ENCODE measurements around the gene RASSF4.

The RASSF4 gene

DNA sequence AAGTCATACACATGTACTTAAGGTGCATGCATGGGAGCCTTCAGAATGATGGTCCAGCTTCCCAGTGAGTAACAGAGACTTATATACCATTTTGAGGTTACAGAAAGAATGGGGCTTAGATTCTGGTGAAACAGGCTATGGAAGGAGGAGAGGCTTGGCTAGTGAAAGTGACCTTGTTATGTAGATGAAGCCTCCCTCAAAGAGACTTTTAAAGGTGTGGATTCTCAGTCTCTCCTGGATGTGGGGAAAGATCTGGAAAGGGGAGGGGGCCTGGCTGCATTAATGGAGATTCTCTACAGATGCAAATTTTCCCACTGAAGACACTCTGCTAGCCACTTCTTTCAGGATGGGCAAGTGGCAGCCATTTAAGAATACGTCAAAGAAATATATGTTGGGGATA lies 5.5 kb downstream of the RASSF4 start:
- DNase-seq: no peak

DNA sequence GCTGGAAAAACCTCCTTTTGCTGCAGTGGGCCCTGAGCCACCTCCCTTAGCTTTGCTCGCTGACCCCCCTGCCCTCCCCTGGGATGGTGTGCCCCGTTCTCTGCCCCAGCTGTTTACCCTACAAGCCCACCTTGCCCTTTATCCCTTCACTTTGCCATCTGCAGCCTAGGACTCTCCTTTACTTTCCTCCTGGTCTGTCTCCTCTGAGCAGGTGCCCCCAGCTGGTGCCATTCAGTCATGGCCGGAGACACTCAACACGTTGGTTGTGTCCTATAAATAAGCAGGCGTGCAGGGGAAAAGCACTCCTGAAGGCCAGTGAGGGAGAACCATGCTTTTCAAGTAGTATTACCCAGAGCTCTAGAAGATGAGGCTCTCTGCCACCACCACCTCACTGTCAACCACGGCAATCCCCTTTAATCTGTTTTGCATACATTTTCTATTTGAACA lies 6.1 kb downstream of the RASSF4 start:
- DNase-seq: no peak

DNA sequence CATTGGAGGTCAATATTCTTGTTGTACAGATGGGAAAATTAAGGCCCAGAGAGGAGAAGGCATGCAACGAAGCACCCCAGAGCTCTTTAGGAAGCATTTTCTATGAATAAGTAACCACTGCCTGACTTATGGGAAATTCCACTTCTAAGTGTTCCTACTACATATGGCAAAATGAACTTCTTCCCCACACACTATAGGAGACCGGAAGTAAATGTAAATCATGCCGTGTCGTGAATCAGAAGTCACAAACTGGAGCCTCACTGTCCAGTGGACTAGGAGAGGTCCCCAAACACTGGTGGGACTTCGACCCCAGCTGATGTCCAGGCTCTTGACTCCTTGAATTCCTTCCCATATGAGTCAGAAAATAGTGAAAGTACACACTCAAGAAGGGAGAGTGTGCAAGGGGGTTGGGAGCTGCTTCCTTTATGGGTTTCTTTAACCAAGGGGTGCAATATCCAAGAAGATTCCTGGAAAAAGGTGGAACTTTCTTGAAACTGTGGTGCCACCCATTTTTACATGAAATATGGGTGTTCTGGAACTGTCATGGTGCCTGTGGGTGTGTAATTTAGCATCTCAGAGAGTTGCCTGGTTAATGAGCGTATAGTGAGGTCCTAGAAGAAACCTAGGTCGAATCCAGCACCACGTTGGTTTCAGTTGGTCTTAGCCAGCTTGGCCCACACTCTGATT lies 6.7 kb downstream of the RASSF4 start:
- DNase-seq: no peak

DNA sequence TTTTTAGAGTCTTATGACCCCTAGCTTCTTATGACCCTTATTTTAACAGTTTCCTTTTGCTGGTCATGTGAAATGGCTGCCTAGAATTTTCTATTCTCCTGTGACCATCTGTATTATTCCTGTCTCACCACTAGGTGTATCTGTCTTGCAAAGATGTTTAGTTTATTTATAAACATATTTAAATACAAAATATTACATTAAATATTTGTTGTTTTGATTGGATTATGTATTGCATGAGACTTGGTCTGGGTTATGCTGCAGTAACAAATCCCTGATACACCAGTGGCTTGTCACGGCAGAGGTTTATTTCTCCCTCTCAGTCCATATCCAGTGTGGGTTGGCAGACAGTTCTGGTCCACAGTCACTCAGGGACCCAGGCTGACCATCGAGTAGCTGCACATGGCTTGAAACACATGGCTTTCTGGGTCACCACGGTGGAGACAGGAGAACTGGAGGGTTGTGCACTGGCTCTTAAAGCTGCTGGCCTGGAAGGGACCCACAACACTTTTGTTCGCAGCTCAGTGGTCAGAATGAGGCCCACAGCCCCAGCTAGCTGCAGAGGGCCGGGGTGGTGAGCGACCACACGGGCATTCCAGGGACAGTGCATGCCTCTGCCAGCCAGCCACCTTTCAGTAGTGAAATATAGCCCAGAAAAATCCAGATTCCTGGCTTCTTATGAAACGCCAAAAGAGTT lies 7.4 kb downstream of the RASSF4 start:
- DNase-seq: no peak

DNA sequence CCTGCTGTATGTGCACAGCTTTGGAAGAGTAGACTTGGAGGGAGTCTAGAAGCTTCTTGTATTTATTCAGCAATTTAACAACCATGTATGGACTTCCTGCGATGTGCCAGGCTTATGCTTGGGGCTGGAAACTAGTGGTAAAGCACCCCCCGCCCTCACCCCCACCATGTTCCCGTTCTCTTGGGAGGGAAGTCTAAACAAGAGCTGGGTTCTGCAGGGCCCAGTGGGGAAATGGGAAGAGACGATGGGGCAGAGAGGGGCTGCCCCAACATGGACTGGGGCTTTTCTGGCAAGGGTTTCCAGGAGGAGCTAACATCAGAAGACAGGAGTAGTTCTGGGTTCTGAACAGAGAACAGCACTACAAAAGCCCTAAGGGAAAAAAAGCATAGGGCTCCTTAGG lies 8.0 kb downstream of the RASSF4 start:
- no peak for DNase-seq

DNA sequence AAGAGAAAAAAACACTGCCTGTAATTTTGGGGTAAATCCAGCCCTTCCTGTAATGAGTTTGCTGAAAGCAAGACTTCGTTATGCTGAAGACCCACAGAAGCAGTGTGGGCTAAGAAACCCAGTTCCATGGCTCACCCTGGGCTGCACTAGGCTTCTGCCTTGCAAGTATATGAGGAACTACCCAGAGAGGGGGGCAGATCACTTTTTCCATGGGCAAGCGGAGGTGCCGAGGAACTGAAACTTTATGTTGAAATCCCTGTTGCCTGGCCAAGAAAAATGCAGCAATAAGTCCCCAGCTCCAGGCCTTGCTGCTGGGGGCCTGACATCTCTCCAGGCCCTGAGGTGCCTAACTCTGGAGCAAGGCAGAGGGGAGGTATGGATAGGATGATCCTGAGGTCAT lies 8.5 kb downstream of the RASSF4 start:
- no peak for DNase-seq

DNA sequence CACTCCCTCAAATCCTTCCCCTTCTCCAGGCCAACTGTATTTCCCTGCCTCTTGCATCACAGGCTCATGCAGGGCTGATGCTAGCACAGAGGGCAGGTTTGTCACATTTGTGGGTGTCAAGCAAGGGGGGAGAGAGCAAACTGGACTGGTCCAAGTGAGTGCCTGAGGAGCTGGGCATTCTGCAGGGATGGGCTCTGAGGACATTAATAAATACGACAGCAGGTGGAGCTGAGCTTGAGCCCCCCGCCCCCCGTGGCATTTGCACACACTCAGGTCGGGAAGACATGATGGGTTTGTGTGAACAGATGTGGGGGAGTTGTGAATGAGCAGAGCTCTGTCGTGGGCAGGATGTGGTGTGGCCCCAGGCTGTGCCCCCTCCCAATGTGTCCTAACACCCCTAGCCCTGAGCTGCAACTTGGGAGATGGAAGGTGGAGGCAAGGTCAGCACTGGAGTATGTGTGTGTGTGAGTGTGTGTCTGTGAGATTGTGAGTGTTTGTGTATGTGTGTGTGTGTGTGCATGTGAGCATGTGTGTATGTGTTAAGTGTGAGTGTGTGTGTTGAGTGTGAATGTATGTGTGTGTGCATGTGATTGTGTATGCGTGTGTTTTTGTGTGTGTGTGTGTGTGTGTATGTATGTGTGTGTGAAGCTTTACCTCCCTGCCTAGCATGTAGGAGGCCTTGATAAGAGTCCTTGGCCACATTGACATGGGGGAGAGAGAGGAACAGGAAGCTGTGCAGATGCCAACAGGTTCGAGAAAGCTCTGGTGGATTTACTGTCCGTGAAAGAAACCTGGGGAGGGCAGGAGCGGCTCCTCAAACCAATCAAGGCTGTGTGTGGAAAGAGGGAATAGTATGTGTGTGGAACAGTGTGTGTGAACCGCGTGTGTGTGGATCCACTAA lies 9.1 kb downstream of the RASSF4 start:
- DNase-seq: no peak

DNA sequence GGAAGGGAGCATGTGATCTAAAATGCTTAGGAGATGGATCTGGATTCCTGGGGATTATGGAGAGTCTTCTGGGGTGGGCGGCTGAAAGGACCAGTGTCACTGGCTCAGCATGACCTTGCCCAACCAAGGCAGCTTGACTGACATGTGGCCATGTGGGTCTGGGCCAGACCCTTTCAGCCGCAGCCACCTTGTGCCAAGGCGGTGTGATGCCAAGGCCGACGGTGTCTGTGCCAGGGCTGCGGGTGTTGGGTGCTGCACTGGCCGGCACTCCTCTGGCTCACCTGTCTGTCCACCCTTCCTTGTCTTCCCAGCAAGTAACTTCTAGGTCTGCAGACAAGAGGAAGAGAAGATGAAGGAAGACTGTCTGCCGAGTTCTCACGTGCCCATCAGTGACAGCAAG lies 10.3 kb downstream of the RASSF4 start:
- DNase-seq: no peak

DNA sequence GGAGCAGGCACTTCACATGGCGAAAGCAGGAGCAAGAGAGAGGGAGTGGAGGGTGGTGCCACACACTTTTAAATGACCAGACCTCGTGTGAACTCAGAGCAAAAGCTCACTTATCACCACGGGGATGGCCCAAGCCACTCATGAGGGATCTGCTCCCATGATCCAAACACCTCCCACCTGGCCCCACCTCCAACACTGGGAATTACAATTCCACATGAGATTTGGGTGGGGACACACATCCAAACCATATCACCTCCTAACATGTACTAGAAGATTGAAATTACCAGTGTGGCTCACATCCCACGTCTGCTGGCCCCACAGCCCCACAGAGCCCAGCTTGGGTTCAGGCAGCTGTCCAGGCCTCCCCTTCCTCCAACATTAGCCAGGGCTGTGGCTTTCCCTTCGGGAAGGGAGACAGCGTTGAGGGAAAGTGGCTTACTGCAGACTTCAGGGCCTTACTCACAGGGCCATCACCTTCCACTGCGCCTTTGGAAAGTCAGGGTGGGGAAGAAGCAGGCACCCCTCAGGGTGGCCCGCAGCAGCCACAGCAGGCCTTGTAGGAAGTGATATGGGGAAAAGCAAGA lies 11.3 kb downstream of the RASSF4 start:
- no peak for DNase-seq

DNA sequence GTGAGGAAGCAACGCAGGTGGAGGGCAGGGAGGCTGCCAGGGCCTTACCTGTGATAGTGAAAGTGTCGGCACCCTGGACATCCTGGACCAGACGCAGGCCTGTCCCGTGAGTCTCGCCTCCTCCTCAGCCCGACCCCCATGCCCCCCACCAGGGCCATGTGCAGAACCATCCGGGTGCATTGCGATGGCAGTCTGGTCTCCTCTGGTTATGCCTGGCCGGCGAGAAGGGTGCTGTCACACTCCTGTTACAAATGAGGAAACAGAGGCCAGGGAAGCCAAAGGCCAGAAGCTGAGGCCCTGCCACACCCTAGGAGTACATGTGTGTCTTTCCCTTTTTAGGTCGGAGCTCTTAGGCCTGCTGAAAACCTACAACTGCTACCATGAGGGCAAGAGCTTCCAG lies 11.8 kb downstream of the RASSF4 start:
- no peak for DNase-seq

DNA sequence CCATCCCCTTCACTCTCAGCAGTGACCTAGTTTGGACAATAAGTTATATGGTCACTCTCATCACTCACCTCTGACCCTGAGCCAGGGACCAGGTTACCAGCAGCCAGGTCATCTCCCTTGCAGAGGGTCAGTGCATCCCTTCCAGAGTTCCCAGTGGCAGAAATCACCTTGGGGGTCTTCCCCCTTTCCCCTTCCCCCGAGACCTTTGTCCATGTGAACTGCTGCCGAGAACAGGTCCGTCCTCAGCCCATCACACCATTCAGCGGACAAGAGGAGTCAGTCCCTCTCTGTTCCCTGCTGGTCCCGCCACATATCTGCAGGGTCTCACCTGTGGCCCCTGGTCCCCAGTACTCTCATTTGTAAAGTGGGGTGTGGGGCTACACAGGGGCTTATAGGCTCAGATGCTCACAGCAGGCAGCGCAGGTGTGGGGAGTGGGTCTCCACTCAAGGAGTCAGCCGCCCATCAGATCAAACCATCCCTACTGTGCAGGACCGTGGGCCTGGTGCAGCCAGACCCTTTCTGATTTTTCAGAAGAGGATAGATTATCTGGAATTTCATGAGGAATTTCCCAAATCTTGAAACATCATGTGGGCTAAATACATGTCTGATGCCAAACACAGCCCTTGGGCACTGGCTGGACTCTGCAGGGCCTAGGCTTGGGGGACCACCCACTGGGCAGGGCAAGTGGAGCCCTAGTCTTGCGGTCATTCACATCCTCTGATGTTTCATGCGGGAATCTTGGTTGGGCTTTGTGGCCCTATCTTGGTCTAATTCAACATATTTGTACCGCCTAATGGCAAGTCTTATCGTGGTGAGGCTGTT lies 12.5 kb downstream of the RASSF4 start:
- no peak for DNase-seq

DNA sequence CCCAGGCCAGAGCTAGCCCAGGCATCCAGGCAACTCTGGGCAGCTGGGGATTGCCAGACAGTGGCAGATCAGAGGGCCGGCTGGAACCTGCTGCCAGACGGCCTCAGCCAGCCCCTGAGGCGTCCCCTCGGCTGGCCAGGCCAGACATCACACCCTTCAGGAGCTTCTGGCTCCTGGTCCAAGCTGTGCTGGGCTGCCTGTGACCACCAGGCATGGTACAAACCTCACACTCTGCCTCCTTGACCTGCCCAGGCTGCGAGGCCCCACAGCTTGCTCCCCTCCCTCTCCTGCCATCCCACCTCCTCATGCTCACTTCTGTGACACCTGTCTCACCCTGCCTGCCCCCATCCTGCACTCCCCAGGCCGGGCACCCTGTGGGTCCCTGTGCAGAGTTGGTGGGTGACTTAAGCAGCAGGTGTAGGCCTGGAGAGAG lies 13.3 kb downstream of the RASSF4 start:
- DNase-seq: no peak

DNA sequence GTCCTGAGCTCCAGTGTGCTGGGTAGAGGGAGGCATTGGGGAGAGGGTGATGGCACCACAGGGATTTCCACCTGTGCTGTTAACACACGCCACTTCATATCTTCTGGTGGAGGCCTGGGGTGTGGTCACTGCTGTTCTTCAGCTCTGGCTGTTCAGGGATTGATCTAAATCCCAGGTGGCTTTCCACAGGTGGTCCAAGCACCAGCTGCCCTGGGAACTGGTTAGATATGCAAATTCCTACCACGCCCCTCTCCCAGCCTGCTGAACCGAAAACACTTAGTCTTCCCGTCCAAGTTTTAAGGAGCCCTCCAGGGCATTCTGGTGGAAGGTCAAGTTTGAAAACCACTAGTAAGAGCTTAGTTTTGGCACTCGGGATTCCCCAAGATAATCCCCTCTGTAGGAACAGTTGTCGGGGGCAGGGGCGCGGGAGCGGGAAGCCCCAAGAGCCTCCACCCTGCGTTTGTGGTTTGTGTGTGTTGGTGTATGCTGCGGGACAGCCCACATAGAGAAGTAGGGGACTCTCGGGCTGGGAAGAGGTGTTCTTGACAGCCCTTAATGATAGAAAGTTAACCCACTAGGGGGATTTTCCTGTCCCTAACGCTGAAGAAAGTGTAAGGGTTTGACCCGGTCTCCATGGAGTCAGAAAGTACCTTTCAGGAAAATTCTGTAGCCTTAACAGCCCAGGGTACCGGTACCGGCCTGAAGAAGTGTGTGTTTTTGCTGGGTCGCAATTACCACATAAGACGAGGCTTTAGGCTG lies 13.9 kb downstream of the RASSF4 start:
- DNase-seq: no peak

DNA sequence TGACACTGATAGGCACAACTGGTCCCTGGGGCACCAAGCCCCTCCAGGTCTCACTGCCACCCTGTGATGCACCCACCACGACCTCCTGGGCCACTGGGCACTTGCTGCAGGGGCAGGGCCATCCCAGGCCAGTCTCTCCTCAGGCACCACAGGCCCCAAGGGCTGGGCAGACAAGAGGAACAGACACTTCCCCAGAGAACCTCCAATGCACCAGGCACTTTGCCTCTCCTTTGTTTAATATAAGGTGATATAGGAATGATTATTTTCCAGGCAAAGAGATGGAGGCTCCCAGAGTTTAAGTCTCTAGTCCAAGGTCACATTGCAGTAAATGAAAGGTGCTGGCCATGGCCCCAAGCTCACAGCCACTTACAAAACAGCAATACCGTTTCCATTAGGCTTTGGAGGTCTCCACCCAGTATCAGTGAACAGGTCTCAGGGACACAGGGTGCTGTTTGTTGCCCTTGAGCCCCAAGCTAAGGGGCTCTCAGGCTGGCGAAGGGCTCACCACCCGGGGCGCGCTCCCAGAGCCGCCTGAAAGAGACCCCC lies 14.6 kb downstream of the RASSF4 start:
- DNase-seq: no peak

DNA sequence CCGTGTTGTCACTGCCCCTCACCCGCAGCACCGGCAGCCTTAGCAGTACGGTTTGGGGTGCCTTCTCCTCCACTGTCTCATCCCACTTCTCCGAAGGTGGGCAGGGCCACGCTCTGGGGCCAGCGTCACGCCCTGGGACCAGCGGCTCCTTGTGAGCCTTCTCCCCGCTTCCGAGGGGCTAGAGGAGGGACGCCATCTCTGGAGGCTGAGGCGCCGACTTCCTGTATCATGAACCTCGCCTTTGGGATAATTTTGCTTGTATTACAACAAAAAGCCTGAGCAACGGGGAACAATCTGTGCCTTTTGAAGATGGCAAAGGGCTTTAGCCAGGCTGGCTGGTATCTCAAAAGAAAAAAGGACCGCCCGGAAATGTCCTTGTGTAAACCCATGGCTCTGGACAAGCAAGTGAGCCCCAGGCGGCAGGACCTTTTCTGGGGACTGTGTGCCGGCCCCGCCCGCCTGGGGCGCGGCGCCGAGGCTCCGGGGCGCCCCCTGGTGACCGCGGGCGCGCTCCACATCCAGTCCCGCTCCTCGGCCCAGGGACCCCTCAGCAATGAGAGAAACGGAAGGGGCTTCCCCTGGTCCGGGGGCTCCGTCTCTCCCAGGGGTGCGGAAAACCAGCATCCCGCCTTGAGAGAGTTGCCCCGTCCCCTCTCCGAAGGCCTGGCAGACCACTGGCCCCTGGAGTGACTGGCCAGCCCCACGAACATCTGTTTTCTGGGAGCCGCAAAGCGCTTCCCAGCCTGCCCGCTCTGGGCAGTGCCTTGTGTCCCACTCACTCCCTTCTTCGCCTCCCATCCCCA lies 15.2 kb downstream of the RASSF4 start:
- DNase-seq: peak; percentile 60

DNA sequence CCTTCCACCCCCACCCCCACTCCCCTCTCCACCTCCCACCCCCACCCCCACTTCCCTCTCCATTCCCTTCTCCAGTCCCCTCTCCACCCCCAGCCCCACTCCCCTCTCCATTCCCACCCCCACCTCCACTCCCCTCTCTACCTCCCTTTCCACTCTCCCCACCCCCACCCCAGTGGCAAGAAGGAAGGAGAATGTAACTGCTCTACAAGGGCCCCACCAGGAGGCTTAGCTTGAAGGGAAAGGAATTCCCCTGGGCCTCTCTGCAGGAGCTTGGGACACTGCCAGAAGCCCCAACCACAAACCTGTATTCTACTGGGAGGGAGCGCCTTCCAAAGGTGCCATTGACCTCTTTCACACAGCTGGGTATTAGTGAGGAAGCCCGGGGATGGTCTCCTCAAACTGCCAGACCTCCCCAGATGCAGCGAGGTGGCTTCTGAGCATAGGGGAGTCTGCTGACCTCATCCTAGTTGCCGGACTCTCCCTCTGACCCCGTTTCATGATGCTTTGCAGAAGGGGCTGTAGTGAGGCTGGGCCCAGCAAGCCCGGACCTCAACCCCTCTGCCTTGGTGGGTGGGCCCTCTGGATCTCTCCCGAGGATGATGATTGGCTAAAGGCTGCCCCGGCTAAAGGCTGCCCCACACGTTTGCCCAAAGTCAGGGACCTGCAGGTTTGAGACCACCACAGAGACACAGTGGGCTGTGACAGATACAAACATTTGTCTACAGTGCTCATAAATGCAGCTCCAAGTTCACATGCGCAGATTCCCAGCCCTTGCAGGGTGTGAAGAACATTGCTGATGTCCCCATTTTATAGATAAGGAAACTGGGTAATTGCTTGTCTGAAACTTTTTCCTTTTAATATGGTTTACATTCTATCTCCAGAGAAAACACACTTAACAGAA lies 16.1 kb downstream of the RASSF4 start:
- DNase-seq: no peak

DNA sequence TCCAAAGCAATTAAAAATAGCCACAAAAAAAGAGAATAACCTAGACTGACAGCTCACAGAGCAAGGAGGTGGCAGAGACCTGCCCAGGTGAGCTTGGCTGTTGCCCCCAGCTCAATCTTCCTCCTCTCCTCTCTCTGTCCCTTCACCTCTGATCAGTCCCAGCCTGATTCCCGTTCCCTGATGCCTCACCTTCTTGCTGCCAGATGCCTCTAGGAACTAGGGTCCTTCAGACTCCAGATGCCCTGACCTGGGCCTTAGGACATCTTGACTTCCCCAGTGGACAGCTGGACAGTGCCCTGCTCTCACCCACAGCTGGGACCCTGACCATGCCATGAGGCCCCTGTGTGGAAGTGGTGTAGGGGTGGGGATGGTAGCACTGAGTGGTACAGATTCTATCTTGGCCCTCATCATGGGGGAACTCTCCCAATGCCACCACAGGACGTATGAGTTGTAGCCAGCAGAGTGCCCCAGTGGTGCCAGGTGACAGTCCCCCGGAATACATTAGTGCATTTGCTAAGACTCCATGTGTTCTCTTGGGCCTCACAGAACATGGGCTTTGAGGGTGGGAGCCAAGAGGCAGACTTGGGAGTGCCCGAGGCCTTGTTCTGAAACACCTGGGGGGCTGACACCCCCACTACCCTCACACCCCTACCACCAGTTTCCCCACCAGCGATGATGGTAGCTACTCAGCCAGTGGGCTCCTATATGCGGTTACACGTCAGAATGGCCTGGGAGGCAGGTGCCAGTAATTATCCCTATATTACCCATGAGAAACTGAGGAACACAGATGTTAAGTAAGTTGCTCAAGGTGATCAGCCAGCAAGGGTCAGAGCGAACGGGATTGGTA lies 17.0 kb downstream of the RASSF4 start:
- no peak for DNase-seq
